HUES64 (cell line): ENCODE results near the gene TSSK2.
A peak's percentile ranks its signal among the peaks of the same experiment; 100 is the strongest.

Experiments used
- H3K27ac ChIP-seq: 2 replicates; pipeline ENCODE4 v1.7.0; 2013; ENCODE audit warnings: low read depth, low read length, inconsistent platforms
- H3K27me3 ChIP-seq: 2 replicates; pipeline ENCODE4 v1.6.1; 2013; ENCODE audit warnings: mild to moderate bottlenecking, low read length; ENCODE audit not compliant: insufficient read depth
- H3K36me3 ChIP-seq: 2 replicates; pipeline ENCODE4 v1.6.1; 2013; ENCODE audit warnings: mild to moderate bottlenecking, low read length; ENCODE audit not compliant: insufficient read depth
- H3K4me1 ChIP-seq: 2 replicates; pipeline ENCODE4 v1.6.1; 2013; ENCODE audit warnings: mild to moderate bottlenecking, low read length, moderate library complexity; ENCODE audit not compliant: insufficient read depth
- H3K4me3 ChIP-seq: 2 replicates; pipeline ENCODE4 v1.5.1; 2013; ENCODE audit warnings: mild to moderate bottlenecking, low read length, moderate library complexity
- H3K9ac ChIP-seq: 2 replicates; pipeline ENCODE4 v1.6.1; 2013; ENCODE audit warnings: mild to moderate bottlenecking, low read depth, low read length
- H3K9me3 ChIP-seq: 2 replicates; pipeline ENCODE4 v1.6.1; 2013; ENCODE audit warnings: low read depth, low read length; ENCODE audit not compliant: insufficient read depth
- WGBS: fragments of 150-250, 120-280 bp; methylation state at CpG from one replicate; pipeline ENCODE4 v1.1.7; 2013; ENCODE audit warnings: missing lambda C conversion rate; 5-methylcytosine and 5-hydroxymethylcytosine counted together

Gene TSSK2

GRCh38 chr22:19134874-19135273, 3.8 kb downstream of the TSSK2 start:
- Histone ChIP-seq H3K9ac (no peak overlapping the region), H3K27ac (no peak overlapping the region), H3K4me3 (no peak overlapping the region), H3K9me3 (no peaks in the 10 kb centered on the region), H3K27me3 (no peaks in the 10 kb centered on the region), H3K36me3 (peaks cover 70% of the 10 kb centered on the region), H3K4me1 (no peaks in the 10 kb centered on the region)
- WGBS, result 95% methylated on average over 18 of the region's 18 CpGs

GRCh38 chr22:19136915-19137314, 5.8 kb downstream of the TSSK2 start:
- H3K4me3 ChIP-seq, result no peak overlapping the region
- H3K4me1 ChIP-seq, result no peaks in the 10 kb centered on the region
- no peaks in the 10 kb centered on the region for H3K9me3 ChIP-seq
- H3K9ac ChIP-seq, result no peak overlapping the region
- WGBS, result 95% methylated on average over 10 of the region's 10 CpGs
- H3K36me3 ChIP-seq, result peaks cover 83% of the 10 kb centered on the region
- no peak overlapping the region for H3K27ac ChIP-seq
- H3K27me3 ChIP-seq, result no peaks in the 10 kb centered on the region

- no peak overlapping the region for H3K27ac ChIP-seq
- no peak overlapping the region for H3K4me3 ChIP-seq
- H3K9ac ChIP-seq, result no peak overlapping the region
- peaks cover 87% of the 10 kb centered on the region for H3K36me3 ChIP-seq
- no peaks in the 10 kb centered on the region for H3K9me3 ChIP-seq
- H3K27me3 ChIP-seq, result no peaks in the 10 kb centered on the region
- H3K4me1 ChIP-seq, result no peaks in the 10 kb centered on the region
- WGBS, result 95% methylated on average over 11 of the region's 11 CpGs
Measured at GRCh38 chr22:19137384-19138216, 6.5 kb downstream of the TSSK2 start.

- WGBS, result 93% methylated on average over 15 of the region's 15 CpGs
- no peak overlapping the region for H3K9ac ChIP-seq
Measured at GRCh38 chr22:19138217-19139000, 7.3 kb downstream of the TSSK2 start.

GRCh38 chr22:19139001-19139356, 7.9 kb downstream of the TSSK2 start:
- Histone ChIP-seq H3K27ac (no peak overlapping the region), H3K9me3 (no peaks in the 10 kb centered on the region), H3K9ac (no peak overlapping the region), H3K4me3 (no peak overlapping the region), H3K36me3 (peaks cover 76% of the 10 kb centered on the region), H3K27me3 (no peaks in the 10 kb centered on the region), H3K4me1 (no peaks in the 10 kb centered on the region)
- WGBS, result 95% methylated on average over 9 of the region's 9 CpGs

More at GRCh38 chr22:19138217-19139000, 7.3 kb downstream of the TSSK2 start:
- Histone ChIP-seq H3K4me3 (no peak overlapping the region), H3K4me1 (no peaks in the 10 kb centered on the region), H3K9me3 (no peaks in the 10 kb centered on the region), H3K36me3 (peaks cover 82% of the 10 kb centered on the region), H3K27ac (no peak overlapping the region), H3K27me3 (no peaks in the 10 kb centered on the region)

GRCh38 chr22:19139974-19140373, 8.9 kb downstream of the TSSK2 start:
- Histone ChIP-seq H3K27ac (no peak overlapping the region), H3K9ac (no peak overlapping the region), H3K4me1 (no peaks in the 10 kb centered on the region), H3K36me3 (peaks cover 67% of the 10 kb centered on the region), H3K27me3 (no peaks in the 10 kb centered on the region), H3K9me3 (no peaks in the 10 kb centered on the region), H3K4me3 (no peak overlapping the region)
- WGBS, result 95% methylated on average over 5 of the region's 5 CpGs

- 98% methylated on average over 9 of the region's 9 CpGs for WGBS
- H3K4me3 ChIP-seq, result no peak overlapping the region
- H3K9me3 ChIP-seq, result no peaks in the 10 kb centered on the region
- peaks cover 4% of the 10 kb centered on the region; the same call in 1 of the 2 replicates for H3K4me1 ChIP-seq
- H3K36me3 ChIP-seq, result peaks cover 48% of the 10 kb centered on the region
- no peak overlapping the region for H3K27ac ChIP-seq
- peaks cover 12% of the 10 kb centered on the region for H3K27me3 ChIP-seq
- no peak overlapping the region for H3K9ac ChIP-seq
Measured at GRCh38 chr22:19142394-19142793, 11.3 kb downstream of the TSSK2 start.

- Histone ChIP-seq H3K9ac (no peak overlapping the region), H3K4me3 (no peak overlapping the region), H3K36me3 (peaks cover 41% of the 10 kb centered on the region), H3K4me1 (peaks cover 5% of the 10 kb centered on the region; the same call in 1 of the 2 replicates), H3K27ac (no peak overlapping the region), H3K27me3 (peaks cover 20% of the 10 kb centered on the region), H3K9me3 (no peaks in the 10 kb centered on the region)
- WGBS, result 95% methylated on average over 4 of the region's 5 CpGs
Measured at GRCh38 chr22:19143212-19143611, 12.1 kb downstream of the TSSK2 start.

- H3K9me3 ChIP-seq, result no peaks in the 10 kb centered on the region
- peaks cover 35% of the 10 kb centered on the region for H3K36me3 ChIP-seq
- 9% methylated on average over 17 of the region's 17 CpGs for WGBS
- H3K9ac ChIP-seq, result peak overlapping the region; percentile 78
- no peak overlapping the region; the same call in 1 of the 2 replicates for H3K27ac ChIP-seq
- peak overlapping the region; percentile 91 for H3K4me3 ChIP-seq
- peaks cover 5% of the 10 kb centered on the region; the same call in 1 of the 2 replicates for H3K4me1 ChIP-seq
- peaks cover 28% of the 10 kb centered on the region for H3K27me3 ChIP-seq
Measured at GRCh38 chr22:19143967-19144400, 12.9 kb downstream of the TSSK2 start.

GRCh38 chr22:19146215-19146968, 15.3 kb downstream of the TSSK2 start:
- Histone ChIP-seq H3K4me3 (no peak overlapping the region), H3K9ac (no peak overlapping the region), H3K27me3 (peaks cover 52% of the 10 kb centered on the region), H3K36me3 (peaks cover 11% of the 10 kb centered on the region), H3K9me3 (peaks cover under 1% of the 10 kb centered on the region; the same call in 1 of the 2 replicates), H3K27ac (no peak overlapping the region), H3K4me1 (peaks cover 5% of the 10 kb centered on the region; the same call in 1 of the 2 replicates)
- 82% methylated on average over 11 of the region's 11 CpGs for WGBS
